GM21619 (cell line): Measurements from ENCODE around the gene RBMS3.
"Not testable (repeated sequence)": the region's sequence is repeated elsewhere in the genome, so short reads cannot be mapped to it uniquely, and the experiment has no call there.

Source experiments
- ATAC-seq: cut with Tn5 transposase; IDR thresholded peaks from one replicate; pipeline ENCODE4 v1.9.1; 2021; ENCODE audit not compliant: unreplicated experiment

The RBMS3 gene

DNA sequence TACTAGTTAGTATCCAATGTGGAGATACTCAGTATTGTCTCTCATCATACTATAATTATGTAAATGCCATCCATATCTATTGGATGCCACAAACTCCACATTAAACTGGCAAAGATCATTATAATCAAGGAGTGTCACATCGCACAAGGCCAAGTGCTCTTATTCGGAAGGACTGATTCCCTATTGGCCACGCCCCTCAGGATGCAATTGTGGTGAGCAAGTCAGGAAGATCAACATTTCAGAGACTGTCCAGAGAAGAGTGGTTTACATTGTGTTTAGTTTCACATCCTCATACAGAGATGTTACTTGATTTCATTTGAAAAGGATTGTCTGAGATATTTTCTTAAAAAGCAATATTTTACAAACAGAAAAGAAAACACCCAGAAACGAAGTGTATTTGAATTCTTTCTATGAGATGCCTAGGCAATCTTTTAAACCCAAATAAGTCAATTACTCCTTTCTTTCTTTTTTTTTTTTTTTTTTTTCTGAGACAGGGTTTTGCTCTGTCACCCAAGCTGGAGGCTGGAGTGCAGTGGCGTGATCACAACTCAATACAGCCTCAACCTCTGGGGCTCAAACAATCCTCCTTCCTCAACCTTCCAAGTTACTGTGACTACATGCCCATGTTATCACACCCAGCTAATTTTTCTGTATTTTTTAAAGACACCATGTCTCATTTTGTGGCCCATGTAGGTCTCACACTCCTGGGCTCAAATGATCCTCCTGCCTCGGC, 369.1 kb downstream of the RBMS3 start:
- peak; percentile 72 for ATAC-seq

DNA sequence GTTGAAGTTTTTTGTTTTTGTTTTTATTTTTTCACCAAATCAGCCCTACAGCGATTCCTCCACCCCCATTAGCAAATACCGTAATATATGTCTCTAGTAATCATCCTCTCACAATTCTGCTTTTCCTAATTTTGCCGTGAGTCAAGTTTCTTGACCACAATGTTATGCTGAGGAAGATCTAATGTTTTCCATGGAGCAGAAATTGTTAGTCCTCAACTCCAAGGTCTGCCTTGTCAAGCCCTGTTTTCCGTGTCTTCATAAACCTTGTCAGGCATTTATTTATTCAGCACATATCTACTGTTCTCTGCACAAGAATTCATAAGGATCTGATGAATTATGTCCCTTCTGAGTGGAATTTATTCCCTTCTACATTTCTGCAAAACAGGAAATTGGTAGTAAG, 372.8 kb downstream of the RBMS3 start:
- ATAC-seq, result no peak

DNA sequence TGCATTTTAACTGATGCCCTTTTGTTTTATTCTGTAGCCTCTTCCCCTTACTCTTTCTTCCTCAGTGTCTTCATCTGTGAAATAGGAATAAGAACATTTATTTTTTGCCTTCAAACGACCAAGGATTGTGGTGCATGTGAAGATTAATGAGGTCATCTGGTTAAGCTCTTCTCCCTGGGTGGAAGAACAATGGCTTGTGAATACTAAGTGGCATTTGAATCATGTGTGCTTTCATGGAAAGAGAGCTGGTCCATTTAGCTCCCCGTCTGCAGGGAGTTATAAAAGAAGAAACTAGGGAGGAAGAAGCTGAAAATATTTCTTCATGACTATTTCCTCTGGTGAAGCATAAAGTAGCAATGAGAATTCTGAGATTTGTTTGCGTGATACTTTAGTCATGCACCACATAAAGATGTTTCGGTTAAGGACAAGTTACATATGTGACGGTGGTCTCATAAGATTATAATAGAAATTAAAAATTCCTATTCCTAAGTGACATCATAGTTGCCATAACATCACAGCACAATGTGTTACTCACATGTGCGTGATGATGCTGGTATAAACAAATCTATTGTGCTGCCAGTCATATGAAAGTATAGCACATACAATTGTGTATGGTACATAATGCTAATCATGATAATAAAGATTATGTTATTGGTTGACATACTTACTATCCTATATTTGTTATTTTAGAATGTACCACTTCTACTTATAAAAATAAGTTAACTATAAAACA, 374.3 kb downstream of the RBMS3 start:
- no peak for ATAC-seq

DNA sequence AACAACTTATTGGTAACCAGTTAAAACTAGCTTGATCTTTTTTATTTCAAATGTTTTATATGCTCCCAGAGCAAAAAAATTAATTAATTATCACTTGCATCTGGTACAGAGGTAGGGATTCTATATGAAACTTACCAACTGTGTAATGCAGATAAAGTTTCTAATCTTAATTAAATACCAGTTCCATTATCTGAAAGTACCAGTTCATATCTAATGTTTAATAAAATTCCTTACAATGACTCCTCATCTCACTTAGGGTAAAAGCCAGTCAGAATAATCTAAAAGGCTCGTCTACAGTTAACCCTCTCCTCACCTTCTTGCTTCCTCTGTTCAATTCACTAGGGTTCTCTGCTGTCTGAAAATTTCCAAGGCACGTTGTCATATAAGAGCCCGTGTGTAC, 384.8 kb downstream of the RBMS3 start:
- ATAC-seq, result no peak

DNA sequence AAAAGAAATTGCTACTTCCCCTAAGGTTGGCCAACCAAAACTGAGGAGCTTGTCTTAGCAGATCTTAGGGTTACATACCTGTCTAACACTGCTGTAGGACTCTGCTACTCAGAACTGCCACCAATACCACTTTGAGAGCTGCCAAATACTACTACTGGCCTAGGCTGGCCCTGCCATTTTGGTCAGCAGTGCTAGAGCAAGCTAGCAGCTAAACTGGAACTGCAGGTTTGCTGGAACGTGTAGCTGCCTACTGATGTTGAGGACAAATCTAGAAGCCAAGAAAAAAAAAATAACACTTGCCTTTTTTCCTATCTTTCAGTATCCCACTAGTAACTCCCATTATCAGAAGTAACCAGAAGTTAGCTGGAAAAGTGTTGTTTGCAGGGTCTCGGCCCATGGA, 387.4 kb downstream of the RBMS3 start:
- no peak for ATAC-seq

DNA sequence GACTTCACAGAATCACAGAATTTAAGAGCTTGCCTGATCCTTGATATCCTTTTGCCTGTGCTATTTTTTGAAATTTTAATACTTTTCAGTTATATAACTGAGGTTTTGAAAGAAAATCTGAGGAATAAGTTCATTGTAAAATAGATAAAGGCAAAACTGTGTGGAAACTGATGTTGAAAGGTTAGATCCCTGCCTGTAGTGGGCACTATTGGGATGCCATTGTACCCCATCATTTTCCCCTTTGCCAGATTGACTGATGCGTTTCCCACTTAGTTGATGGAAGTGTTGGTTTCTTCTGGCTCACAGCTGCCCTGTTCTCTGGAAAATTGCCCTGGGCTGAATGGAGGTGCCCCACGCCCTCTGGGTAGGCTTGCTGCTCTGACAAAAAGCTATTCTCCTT, 387.9 kb downstream of the RBMS3 start:
- no peak for ATAC-seq

DNA sequence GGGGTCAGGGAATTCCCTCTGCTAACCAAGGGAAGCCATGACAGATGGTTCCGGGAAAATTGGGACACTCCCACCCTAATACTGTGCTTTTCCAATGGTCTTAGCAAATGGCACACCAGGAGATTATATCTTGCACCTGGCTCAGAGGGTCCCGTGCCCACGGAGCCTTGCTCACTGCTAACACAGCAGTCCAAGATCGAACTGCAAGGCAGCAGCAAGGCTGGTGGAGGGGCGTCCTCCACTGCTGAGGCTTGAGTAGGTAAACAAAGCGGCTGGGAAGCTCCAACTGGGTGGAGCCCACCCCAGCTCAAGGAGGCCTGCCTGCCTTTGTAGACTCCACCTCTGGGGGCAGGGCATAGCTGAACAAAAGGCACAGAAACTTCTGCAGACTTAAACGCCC, 389.6 kb downstream of the RBMS3 start:
- not testable (repeated sequence) for ATAC-seq

DNA sequence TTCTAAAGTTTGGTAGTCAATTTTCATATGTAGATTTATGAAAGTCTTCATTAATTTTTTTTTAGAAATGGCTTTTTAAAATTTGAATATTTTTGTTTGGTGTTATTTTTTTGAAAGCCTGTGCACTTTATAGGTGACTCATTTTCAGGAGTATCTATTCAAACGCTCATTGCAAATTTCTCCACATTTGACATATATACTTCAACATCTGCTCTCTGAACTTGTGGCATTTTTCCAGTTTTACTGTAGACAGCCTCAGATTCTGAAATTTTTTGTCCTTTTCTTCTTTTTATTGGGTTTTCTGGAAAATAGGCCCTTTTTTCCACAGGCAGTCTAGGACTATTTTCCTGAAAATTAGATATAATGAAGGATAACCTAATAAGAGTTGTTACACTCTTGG, 396.6 kb downstream of the RBMS3 start:
- ATAC-seq, result no peak

DNA sequence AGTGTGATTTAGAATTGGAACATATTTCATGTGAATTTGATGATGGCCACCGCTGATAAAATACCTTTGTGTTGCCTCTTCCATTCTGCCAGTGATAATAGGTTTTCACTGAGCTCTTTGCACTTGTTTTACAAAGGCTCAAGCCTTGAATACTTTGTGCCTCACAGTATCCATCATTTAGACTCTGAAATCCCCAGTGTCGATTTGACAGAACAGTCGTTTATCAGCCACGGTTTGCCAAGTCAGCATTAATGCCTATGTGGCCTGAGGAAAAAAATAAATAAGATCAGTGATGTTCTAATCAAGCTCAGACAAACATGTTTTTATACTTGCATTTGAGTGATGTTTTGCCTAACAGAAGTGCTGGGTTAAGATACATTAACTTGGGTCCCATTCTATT, 399.1 kb downstream of the RBMS3 start:
- ATAC-seq, result no peak

DNA sequence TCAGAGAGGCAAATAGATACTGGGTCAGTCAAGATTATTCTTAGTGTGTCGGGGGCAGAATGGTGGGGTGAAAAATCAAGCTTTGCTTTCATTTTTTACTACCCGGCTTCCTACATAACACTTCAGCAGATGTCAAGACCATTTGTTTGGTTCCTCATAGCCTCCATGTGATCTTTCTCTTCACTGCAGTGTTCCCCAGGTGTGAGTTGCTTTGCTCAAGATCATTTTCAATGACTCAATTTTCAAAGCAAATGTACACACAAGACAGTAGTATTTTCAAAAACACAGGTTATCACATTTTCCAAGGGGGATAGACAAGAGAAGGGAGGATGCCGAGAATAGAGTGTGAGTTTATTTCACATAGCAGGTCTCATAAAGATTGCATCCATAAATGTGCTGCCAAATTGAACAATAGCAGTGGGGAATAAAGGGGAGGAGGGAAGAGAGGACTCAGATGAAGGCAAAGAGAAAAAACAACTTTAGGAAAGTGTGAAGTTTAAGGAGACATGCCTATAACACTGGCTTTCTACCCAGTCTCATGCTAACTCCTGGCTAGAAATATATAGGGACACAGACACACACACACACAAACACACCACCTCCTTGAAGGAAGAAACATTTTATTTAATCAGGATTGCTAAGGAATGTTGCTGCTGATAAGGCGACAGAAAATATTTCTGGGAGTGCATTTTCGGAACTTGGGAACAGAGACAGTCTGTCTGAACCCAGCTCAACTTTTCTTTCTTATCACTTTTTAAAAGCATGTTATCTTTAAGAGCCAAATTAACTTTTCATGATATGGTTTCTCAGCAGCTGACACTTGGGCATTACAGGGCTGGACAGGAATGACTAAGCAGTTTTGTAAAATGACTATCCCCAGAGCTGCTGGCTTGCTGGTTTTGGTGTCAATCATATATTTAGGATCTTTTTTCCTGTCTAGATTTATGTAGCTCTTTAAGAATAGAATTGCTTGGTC, 402.4 kb downstream of the RBMS3 start:
- ATAC-seq, result peak; percentile 40

DNA sequence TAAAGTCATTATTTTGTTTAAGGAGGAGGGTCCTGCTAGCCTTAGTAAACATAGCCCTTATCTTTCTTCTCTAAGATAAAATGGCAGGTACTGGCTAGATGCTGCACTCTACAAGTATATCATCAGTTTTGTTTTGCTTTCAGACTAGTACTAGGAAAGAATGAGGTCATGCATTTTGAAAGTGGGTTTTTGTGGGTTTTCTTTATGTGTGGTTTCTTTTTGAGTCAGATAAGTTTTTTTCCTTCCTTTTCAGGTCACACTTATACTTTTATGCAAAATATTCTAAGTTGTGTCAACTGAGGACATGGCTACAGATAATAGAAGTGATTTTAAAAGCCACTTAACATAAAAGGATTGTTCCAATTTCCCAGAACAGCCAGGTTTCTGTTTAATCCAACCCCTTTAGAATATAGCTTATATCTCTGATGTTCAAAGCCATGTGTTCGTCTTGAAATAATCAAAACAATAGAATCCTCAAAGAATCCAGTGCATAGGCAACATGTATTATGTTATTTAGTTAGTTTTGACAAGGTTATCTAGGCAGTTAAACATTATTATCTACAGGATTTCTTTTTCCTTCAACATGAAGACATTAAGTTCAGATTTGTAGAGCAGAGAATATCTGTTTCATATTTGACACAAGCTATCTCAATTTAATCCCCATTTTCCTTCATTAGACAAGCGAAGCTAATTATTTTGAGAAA, 406.2 kb downstream of the RBMS3 start:
- peak; percentile 98 for ATAC-seq

DNA sequence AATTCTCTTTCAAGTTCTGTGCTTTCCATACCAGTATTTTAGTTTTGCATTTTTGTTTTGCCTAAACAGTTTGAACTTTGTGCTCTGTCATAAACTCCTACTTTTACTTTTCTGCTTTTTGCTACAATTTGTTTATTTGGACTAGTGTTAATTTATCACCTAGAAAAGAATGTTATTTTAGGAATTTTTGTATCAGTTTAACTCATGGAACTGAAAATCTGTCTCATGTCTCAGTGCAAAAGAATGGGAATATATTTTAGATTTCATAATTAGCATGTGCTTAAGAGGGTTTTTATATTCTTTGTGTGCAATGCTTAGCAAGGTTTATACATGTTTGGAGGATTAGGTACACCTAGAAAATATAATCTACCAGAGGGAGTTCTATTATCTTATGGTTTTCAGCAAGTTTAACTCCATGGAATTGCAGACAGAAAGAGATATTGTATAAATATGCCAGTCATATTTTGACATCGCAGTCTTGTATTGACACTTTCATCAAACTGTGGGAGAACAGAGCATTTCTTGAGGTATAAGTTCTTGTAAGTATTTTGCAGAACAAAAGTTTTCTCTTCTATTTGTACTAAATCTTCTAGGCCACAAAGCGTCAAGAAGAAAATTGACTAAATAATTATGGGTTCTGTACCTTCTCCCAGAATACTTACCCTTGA, 409.9 kb downstream of the RBMS3 start:
- ATAC-seq, result no peak

DNA sequence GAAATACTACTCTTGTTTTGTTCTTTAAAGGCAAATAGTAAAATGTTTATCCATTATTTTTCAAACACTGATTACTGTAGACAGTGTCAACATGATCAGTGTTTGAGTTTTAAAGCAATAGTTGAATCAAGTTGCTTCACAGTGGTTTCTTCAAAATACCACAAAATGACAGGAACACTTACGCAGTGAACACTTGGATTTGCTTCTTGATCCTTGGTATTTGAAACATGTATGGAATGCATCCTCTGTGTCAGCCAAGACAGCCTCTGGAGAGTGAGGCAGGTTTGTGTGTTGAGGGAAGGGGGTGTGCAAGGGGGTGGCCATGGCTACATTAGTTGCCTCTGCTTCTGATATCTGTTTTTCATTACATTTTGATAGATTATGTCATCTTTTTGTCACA, 413.0 kb downstream of the RBMS3 start:
- ATAC-seq, result no peak

DNA sequence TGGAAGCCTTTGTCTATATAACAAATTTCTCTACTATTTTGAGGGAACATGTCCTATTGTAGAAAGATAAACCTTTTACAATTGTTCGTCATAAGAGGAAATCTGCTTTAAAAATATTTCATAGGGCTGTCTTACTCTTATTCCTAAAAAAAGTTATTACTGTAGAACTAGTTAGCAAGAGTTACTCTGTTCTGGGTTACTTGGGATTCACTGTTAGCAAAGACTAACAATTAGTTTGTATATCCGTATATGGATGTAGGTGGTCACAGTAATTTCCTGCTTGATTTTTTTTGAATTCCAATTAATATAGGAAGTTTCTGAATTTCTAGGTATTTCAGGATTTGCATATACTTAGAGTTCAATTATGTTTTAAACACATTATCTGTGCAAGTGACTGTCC, 413.5 kb downstream of the RBMS3 start:
- no peak for ATAC-seq

DNA sequence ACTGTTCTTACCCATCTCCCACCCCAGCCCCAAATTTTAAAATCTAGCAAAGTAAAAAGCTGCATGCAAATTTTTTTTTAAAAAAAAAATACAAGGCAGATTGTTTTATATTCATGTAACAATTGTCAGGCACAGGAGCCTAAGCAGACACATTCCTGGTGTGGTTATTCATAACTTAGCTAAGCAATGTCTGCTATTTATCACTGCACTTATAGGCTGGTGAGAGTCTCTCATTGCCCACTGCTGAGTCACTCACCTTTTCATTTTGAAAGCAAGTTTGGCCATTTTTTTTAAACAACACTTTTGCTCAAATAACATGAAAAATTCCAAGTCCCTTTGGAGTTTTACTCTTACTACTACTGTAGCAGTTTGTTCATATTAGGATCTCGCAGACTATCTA, 413.9 kb downstream of the RBMS3 start:
- no peak for ATAC-seq

DNA sequence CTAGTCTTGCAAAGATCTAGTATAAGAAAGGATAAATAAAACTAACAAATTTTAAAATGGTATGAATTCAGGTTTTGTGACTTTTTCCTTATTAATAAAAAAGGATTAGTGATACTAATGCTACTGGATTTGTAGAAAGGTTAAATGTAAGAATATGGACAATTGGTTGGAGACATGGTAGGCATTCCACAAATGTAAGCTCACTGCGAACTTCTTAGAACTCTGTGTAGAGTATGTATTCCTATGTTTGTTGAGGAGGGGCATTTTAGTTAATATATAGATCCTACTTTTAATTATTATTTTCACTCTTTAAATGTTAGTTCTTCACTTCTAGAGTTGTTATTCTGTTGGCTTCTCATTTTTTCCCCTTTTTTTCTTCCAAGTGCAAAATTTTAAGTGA, 414.3 kb downstream of the RBMS3 start:
- no peak for ATAC-seq

DNA sequence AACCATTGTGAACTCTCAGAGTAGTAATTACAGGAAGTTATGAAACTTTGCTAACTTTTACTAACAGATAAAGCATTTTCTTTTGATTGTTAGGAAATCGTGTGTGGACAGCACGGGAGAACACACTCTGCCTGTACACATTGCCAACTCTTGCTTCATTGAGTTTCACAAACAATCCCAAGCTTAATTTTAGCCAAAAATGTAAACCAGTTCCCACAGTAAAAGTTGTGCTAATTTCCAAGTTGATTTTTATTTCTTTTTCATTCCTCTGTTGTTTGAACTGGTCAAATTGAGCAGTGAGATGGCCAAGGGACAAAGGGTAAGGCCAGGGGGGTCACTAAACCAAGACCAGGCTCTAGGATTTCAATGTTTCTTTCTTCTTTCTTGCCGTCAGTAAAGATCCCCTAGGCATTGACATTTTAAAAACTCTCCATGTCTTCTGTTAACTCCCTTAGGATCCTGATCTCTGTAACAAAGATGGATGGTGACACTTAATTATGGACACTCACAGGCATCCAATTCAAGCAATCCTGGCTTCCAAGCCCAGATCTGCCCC, 414.9 kb downstream of the RBMS3 start:
- ATAC-seq, result no peak

DNA sequence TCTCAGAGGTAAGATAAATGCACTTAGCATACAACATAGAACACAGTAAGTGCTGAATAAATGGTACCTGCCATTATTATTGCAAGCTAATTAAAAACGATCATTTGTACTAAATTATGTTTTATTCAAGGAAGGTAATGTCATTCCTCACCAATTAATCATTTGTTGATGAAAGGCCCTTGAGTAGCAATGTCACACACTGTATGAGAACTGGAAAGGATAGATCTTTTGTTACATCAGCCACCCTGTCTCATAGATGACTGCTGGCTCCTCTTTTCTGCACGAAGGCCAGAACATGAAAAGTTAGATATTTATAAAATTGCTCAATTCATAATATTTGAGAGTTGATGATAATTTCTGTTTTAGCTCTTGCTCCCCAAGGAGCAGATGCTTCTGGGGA, 415.4 kb downstream of the RBMS3 start:
- ATAC-seq, result no peak

DNA sequence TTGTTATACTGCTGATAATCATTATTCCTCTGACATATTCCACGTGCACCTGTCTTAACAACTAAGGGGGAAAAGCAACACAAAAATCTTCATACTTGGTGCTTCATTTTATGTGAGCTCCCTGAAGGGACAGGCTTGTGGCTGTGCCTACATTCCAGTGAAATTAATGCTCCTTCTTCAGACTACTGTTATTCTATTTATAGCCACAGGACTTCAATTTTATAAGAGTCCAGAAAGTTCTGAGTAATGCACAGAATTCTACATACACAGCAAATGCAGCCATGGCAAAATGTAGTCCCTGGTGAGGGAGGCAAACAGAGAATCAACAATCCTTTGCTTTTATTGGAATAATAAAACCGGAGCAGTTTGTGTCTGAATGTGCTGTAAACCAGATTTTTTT, 417.1 kb downstream of the RBMS3 start:
- no peak for ATAC-seq

DNA sequence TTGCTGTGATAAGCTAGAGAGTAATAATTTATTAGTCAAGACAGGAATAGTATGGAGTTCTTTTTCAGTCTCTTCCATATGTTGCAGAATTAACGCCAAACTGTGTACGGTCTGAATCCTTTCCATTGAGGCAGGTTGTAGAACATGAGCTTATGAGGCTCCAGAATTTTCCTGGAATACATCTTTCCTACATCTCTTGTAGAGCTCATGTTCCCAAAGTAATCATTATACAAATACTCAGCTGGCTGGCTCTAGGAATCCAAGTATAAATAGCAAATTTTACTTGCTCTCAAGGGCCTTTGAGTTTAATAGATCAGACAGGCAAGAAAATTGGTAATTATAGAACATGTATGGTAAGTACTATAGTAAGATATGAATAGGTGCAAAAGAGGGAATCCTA, 419.4 kb downstream of the RBMS3 start:
- no peak for ATAC-seq
